ENCODE results near the gene MRPL38.

The MRPL38 gene

GRCh38 chr17:75945211-75945610, 40.5 kb upstream of the MRPL38 start:
- no peak overlapping the region for H3K9ac ChIP-seq (ENCODE audit: low read depth, low read length)
- TF ChIP-seq EZH2 (IDR thresholded peaks at IDR 0.05; ENCODE audit: borderline replicate concordance, low read depth, low read length, severe bottlenecking), result no peak
- TF ChIP-seq, protein P1, sequence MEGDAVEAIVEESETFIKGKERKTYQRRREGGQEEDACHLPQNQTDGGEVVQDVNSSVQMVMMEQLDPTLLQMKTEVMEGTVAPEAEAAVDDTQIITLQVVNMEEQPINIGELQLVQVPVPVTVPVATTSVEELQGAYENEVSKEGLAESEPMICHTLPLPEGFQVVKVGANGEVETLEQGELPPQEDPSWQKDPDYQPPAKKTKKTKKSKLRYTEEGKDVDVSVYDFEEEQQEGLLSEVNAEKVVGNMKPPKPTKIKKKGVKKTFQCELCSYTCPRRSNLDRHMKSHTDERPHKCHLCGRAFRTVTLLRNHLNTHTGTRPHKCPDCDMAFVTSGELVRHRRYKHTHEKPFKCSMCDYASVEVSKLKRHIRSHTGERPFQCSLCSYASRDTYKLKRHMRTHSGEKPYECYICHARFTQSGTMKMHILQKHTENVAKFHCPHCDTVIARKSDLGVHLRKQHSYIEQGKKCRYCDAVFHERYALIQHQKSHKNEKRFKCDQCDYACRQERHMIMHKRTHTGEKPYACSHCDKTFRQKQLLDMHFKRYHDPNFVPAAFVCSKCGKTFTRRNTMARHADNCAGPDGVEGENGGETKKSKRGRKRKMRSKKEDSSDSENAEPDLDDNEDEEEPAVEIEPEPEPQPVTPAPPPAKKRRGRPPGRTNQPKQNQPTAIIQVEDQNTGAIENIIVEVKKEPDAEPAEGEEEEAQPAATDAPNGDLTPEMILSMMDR (IDR thresholded peaks at IDR 0.05; ENCODE audit: borderline replicate concordance, extremely low read depth, low read length, poor library complexity, severe bottlenecking), result no peak
- H4K20me1 ChIP-seq (ENCODE audit: insufficient read depth, low read length), result no peaks in the 10 kb centered on the region
- H3K79me2 ChIP-seq (ENCODE audit: insufficient read depth, low read length), result peaks cover 5% of the 10 kb centered on the region
- H3K27me3 ChIP-seq (ENCODE audit: insufficient read depth, low read length, poor library complexity), result no peaks in the 10 kb centered on the region
- no peak overlapping the region for H2AFZ ChIP-seq (ENCODE audit: low read depth, low read length)
- peaks cover 12% of the 10 kb centered on the region for H3K4me1 ChIP-seq (ENCODE audit: insufficient read depth, low read length)
- no peak for ATAC-seq (ENCODE audit: insufficient read depth, low read depth)
- DNase-seq, result no peak
- H3K4me2 ChIP-seq (ENCODE audit: insufficient read depth, low read length), result no peak overlapping the region
- H3K4me3 ChIP-seq (ENCODE audit: low read depth in 1 of 2, low read length in 2 of 2), result no peak overlapping the region
- H3K27ac ChIP-seq (ENCODE audit: low read length), result no peak overlapping the region
- H3K36me3 ChIP-seq (ENCODE audit: insufficient read depth, low read length), result peaks cover 37% of the 10 kb centered on the region
- H3K9me3 ChIP-seq (ENCODE audit: insufficient read depth, low read length, severe bottlenecking), result no peaks in the 10 kb centered on the region

DNA sequence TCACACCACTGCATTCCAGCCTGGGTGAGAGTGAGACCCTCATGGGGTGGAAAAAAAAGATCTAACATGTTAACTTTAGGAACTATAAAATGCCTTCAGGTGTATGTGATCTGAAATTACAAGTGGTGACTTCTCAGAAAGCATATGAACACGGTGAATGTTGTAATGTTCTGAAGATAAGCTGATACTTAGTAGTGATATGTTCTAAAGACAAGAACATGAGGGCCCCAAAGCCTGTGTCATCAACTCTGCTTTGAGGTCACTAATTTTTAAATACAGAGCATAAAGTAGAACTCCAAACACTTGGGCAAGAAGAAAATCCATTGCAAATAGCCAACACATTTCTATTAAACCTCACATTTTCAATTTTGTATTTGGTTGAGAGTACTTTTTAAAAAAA, 38.8 kb upstream of the MRPL38 start:
- no peak overlapping the region for H2AFZ ChIP-seq (ENCODE audit: low read depth, low read length)
- TF ChIP-seq, protein P1 (IDR thresholded peaks at IDR 0.05; ENCODE audit: borderline replicate concordance, extremely low read depth, low read length, poor library complexity, severe bottlenecking), result no peak
- no peak for TF ChIP-seq EZH2 (IDR thresholded peaks at IDR 0.05; ENCODE audit: borderline replicate concordance, low read depth, low read length, severe bottlenecking)
- no peak for ATAC-seq (ENCODE audit: insufficient read depth, low read depth)
- H4K20me1 ChIP-seq (ENCODE audit: insufficient read depth, low read length), result no peaks in the 10 kb centered on the region
- no peak overlapping the region for H3K4me3 ChIP-seq (ENCODE audit: low read depth in 1 of 2, low read length in 2 of 2)
- H3K27me3 ChIP-seq (ENCODE audit: insufficient read depth, low read length, poor library complexity), result no peaks in the 10 kb centered on the region
- no peak overlapping the region for H3K27ac ChIP-seq (ENCODE audit: low read length)
- DNase-seq, result no peak
- peaks cover 20% of the 10 kb centered on the region for H3K36me3 ChIP-seq (ENCODE audit: insufficient read depth, low read length)
- peaks cover 17% of the 10 kb centered on the region for H3K4me1 ChIP-seq (ENCODE audit: insufficient read depth, low read length)
- H3K9ac ChIP-seq (ENCODE audit: low read depth, low read length), result no peak overlapping the region
- H3K4me2 ChIP-seq (ENCODE audit: insufficient read depth, low read length), result no peak overlapping the region
- peaks cover 6% of the 10 kb centered on the region for H3K79me2 ChIP-seq (ENCODE audit: insufficient read depth, low read length)
- no peaks in the 10 kb centered on the region for H3K9me3 ChIP-seq (ENCODE audit: insufficient read depth, low read length, severe bottlenecking)

- Histone ChIP-seq H3K4me1 (ENCODE audit: insufficient read depth, low read length) (peaks cover 17% of the 10 kb centered on the region), H3K27ac (ENCODE audit: low read length) (no peak overlapping the region), H3K27me3 (ENCODE audit: insufficient read depth, low read length, poor library complexity) (no peaks in the 10 kb centered on the region), H3K36me3 (ENCODE audit: insufficient read depth, low read length) (peaks cover 10% of the 10 kb centered on the region), H3K9me3 (ENCODE audit: insufficient read depth, low read length, severe bottlenecking) (no peaks in the 10 kb centered on the region), H2AFZ (ENCODE audit: low read depth, low read length) (no peak overlapping the region), H3K4me3 (ENCODE audit: low read depth in 1 of 2, low read length in 2 of 2) (no peak overlapping the region), H3K4me2 (ENCODE audit: insufficient read depth, low read length) (no peak overlapping the region), H4K20me1 (ENCODE audit: insufficient read depth, low read length) (no peaks in the 10 kb centered on the region), H3K9ac (ENCODE audit: low read depth, low read length) (no peak overlapping the region), H3K79me2 (ENCODE audit: insufficient read depth, low read length) (peaks cover 6% of the 10 kb centered on the region)
- ATAC-seq (ENCODE audit: insufficient read depth, low read depth) (no peak), DNase-seq (no peak)
- TF ChIP-seq EZH2 (IDR thresholded peaks at IDR 0.05; ENCODE audit: borderline replicate concordance, low read depth, low read length, severe bottlenecking), result no peak
- TF ChIP-seq, protein P1 (IDR thresholded peaks at IDR 0.05; ENCODE audit: borderline replicate concordance, extremely low read depth, low read length, poor library complexity, severe bottlenecking), result no peak
Observed at GRCh38 chr17:75942473-75942872, 37.8 kb upstream of the MRPL38 start.

GRCh38 chr17:75941442-75941819, 36.7 kb upstream of the MRPL38 start:
- ATAC-seq (ENCODE audit: insufficient read depth, low read depth), result no peak

More at GRCh38 chr17:75941442-75941819, 36.7 kb upstream of the MRPL38 start:
- Histone ChIP-seq H3K9me3 (ENCODE audit: insufficient read depth, low read length, severe bottlenecking) (no peaks in the 10 kb centered on the region), H3K4me2 (ENCODE audit: insufficient read depth, low read length) (peak overlapping the region; percentile 90), H3K4me3 (ENCODE audit: low read depth in 1 of 2, low read length in 2 of 2) (peak overlapping the region; percentile 96 to 98; a peak in 3 of 4 replicates), H3K27ac (ENCODE audit: low read length) (peak overlapping the region; percentile 24; the same call in 1 of the 2 replicates), H3K4me1 (ENCODE audit: insufficient read depth, low read length) (peaks cover 17% of the 10 kb centered on the region), H3K27me3 (ENCODE audit: insufficient read depth, low read length, poor library complexity) (no peaks in the 10 kb centered on the region), H2AFZ (ENCODE audit: low read depth, low read length) (peak overlapping the region; percentile 73), H3K79me2 (ENCODE audit: insufficient read depth, low read length) (peaks cover 6% of the 10 kb centered on the region), H3K36me3 (ENCODE audit: insufficient read depth, low read length) (peaks cover 6% of the 10 kb centered on the region), H3K9ac (ENCODE audit: low read depth, low read length) (peak overlapping the region; percentile 98), H4K20me1 (ENCODE audit: insufficient read depth, low read length) (no peaks in the 10 kb centered on the region)
- no peak for TF ChIP-seq EZH2 (IDR thresholded peaks at IDR 0.05; ENCODE audit: borderline replicate concordance, low read depth, low read length, severe bottlenecking)
- TF ChIP-seq, protein P1 (IDR thresholded peaks at IDR 0.05; ENCODE audit: borderline replicate concordance, extremely low read depth, low read length, poor library complexity, severe bottlenecking), result no peak
- no peak for DNase-seq

All from DND-41 (cell line).